ENCODE results near the gene P2RY2.

DNA sequence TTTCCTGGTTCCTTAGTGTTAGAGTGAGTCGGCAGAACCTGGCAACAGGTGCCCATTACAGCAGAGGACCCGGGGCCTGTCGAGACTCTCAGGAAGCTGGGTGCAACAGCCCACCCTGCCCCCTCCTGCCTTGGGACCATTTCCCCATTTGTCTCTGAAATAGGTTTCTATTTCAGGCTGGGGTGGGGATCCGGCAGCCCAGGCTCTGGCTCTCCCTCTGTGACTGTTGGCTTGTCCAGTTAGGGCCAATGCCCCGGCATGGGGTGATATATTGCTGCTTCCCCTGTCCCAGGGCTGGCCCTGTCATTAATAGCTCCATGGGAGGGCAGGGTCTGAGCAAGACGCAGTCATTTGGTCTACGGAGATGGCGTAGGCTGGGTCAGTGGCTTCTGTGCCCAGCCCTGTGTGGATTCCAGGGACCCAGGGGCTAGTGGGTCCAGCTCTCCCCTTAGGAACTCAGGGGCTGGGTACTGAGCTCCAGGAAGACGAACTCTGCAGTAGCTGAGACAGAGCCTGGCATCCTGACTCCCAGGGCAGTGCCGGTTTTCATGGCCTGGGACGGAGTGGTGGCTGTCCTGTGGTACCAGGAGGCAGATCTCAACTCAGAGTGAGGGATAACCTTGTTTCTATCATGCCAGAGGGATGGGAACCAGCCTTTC lies 56.8 kb downstream of the P2RY2 start:
- TF ChIP-seq, protein P1, sequence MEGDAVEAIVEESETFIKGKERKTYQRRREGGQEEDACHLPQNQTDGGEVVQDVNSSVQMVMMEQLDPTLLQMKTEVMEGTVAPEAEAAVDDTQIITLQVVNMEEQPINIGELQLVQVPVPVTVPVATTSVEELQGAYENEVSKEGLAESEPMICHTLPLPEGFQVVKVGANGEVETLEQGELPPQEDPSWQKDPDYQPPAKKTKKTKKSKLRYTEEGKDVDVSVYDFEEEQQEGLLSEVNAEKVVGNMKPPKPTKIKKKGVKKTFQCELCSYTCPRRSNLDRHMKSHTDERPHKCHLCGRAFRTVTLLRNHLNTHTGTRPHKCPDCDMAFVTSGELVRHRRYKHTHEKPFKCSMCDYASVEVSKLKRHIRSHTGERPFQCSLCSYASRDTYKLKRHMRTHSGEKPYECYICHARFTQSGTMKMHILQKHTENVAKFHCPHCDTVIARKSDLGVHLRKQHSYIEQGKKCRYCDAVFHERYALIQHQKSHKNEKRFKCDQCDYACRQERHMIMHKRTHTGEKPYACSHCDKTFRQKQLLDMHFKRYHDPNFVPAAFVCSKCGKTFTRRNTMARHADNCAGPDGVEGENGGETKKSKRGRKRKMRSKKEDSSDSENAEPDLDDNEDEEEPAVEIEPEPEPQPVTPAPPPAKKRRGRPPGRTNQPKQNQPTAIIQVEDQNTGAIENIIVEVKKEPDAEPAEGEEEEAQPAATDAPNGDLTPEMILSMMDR (IDR thresholded peaks at IDR 0.05) = no peak
- no peak for TF ChIP-seq TAF1 (IDR thresholded peaks at IDR 0.05; ENCODE audit: borderline replicate concordance, low read depth, low read length)
- TF ChIP-seq SIN3A (IDR thresholded peaks at IDR 0.05; ENCODE audit: borderline replicate concordance, low read depth, low read length) = no peak
- TF ChIP-seq POLR2AphosphoS5 (IDR thresholded peaks at IDR 0.05; ENCODE audit: low read depth, low read length) = no peak
- TF ChIP-seq RFX5 (IDR thresholded peaks at IDR 0.05; ENCODE audit: low read length) = no peak
- no peak for TF ChIP-seq MXI1 (IDR thresholded peaks at IDR 0.05; ENCODE audit: low read depth, low read length)
